Sigmoid colon (tissue), 7 donors: ENCODE data around the gene GPANK1. TPM values are rescaled to one million over a fixed set of nuclear protein-coding genes. Genes with fewer than 3 reads are reported as not detected.

Source experiments
- DNase-seq: peaks from one replicate; pipeline ENCODE4 v3.0.0-alpha.2; 2019
- H3K27ac ChIP-seq, 4 donors: fragments of 200-600 bp; sonication (generic); one replicate each; pipeline ENCODE4 v1.5.1; 2016 to 2019; ENCODE audit warnings: mild to moderate bottlenecking in 1 of 4
- H3K27me3 ChIP-seq, 3 donors: fragments of 200-600 bp; sonication (generic); one replicate each; pipeline ENCODE4 v1.5.1; 2019; ENCODE audit warnings: mild to moderate bottlenecking in 1 of 3
- H3K36me3 ChIP-seq, 4 donors: fragments of 200-600 bp; sonication (generic); one replicate each; pipeline ENCODE4 v1.5.1; 2016 to 2019
- H3K4me1 ChIP-seq, 4 donors: fragments of 200-600 bp; sonication (generic); one replicate each; pipeline ENCODE4 v1.5.1; 2017 to 2019
- H3K4me3 ChIP-seq, 4 donors: fragments of 200-600 bp; sonication (generic); one replicate each; pipeline ENCODE4 v1.5.1; 2017 to 2019; ENCODE audit warnings: mild to moderate bottlenecking in 2 of 4, moderate library complexity in 1 of 4
- H3K9me3 ChIP-seq, 4 donors: fragments of 200-600 bp in 3 of 4; sonication (generic) in 3 of 4; one replicate each; pipeline versions ENCODE4 v1.5.1 to v1.6.1; 2013 to 2019
- CTCF ChIP-seq, 4 experiments: fragments of 450-650 bp in 3 of 4; fragments of 200-600 bp in 1 of 4; IDR thresholded peaks; one replicate each; pipeline ENCODE4 v1.5.1; 2016 to 2019; ENCODE audit warnings: antibody characterized with exemption in 4 of 4, mild to moderate bottlenecking in 3 of 4, moderate library complexity in 2 of 4
- EP300 ChIP-seq, 4 donors: sonication (generic); formaldehyde crosslinking; IDR thresholded peaks; one replicate each; pipeline ENCODE4 v1.6.1; 2017; ENCODE audit warnings: antibody characterized with exemption in 4 of 4
- POLR2A ChIP-seq, 2 donors: fragments of 450-650 bp; IDR thresholded peaks; one replicate each; pipeline ENCODE4 v1.6.1; 2016; ENCODE audit warnings: antibody characterized with exemption in 2 of 2, mild to moderate bottlenecking in 2 of 2, moderate library complexity in 2 of 2
- POLR2AphosphoS5 ChIP-seq, 4 donors: sonication (generic); formaldehyde crosslinking; IDR thresholded peaks; one replicate each; pipeline ENCODE4 v1.6.1; 2017; ENCODE audit warnings: antibody characterized with exemption in 4 of 4
- WGBS, 2 donors: extraction: QIAGEN DNeasy Blood & Tissue Kit; methylation state at CpG; one replicate each; pipeline ENCODE4 v1.1.7; 2013; 5-methylcytosine and 5-hydroxymethylcytosine counted together
- intact Hi-C: fragments of 100-400 bp; cut with DNase I; formaldehyde crosslinking; loops from one replicate; pipeline ENCODE4 v1.15.1; 2023
- polyA plus RNA-seq, 3 donors: library from polyadenylated mRNA; stranded (reverse); fragments of 200-250 nt; gene quantifications; one replicate each; pipeline ENCODE4 v1.2.3, GENCODE V29; 2013
- total RNA-seq, 4 donors: library from RNA; depleted of rRNA; stranded (reverse); fragments of >200 nt; gene quantifications; one replicate each; pipeline ENCODE4 v1.1.0, GENCODE V29; 2016
- donor health status: healthy with polysubstance abuse.
- donor health status: Bipolar disorder and iron deficiency.
- donor health status: healthy.

Gene GPANK1
- total and polyA plus RNA-seq, 7 donors: 15.3 to 29.6 (median 22.8) TPM

- intact Hi-C loops: loop anchor here (5.0 kb wide), 2 partner anchors 44 to 269 kb away; partner anchors contain the start of gene DDAH2
- Histone ChIP-seq H3K9me3 (no peaks in the 10 kb centered on the region), H3K27ac (no peak overlapping the region), H3K4me1 (peaks cover 0 to 21% (median 13%) of the 10 kb centered on the region in 4 donors), H3K27me3 (no peaks in the 10 kb centered on the region), H3K4me3 (no peak overlapping the region), H3K36me3 (peaks cover 23 to 32% (median 26%) of the 10 kb centered on the region in 4 donors)
- no peak for DNase-seq
- WGBS, 2 donors: 78 to 80% methylated on average over 13 of the region's 13 CpGs
- TF ChIP-seq CTCF (IDR thresholded peaks at IDR 0.05): no peak
- TF ChIP-seq POLR2AphosphoS5 (IDR thresholded peaks at IDR 0.05): no peak
- no peak for TF ChIP-seq POLR2A (IDR thresholded peaks at IDR 0.05)
- no peak for TF ChIP-seq EP300 (IDR thresholded peaks at IDR 0.05)
Measured at GRCh38 chr6:31683591-31683990, 18.8 kb upstream of the GPANK1 start.

DNA sequence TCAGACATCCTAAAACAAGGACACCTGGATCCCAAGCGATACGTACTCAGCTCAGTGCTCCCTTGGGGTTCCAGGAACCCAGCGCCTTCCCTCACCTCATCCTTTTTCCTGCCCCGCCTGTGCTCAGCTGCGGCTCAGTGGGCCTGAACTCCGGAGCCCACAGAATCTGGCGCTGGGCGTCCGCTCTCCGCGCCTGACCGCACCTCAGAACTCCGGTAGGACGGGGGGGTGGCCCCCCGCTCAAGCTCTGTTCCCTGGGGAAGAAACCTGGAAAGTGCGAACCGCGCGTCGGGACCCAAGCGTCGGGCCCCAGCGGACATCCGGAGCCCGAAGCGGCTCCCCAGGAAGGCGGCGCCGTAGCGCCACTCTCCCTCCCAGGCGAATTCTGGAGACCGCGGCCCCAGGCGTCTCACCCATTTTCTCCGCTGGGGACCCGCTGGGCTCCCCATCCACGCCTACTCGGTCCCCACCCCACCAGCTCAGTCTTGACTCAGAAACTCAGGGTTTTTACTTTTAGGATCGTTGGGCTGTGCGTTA is 16.4 kb upstream of the GPANK1 start:
- TF ChIP-seq CTCF (IDR thresholded peaks at IDR 0.05): peak in 1 of 4 experiments; percentile 24
- TF ChIP-seq POLR2A (IDR thresholded peaks at IDR 0.05): no peak
- no peak for TF ChIP-seq EP300 (IDR thresholded peaks at IDR 0.05)
- TF ChIP-seq POLR2AphosphoS5 (IDR thresholded peaks at IDR 0.05): no peak
- no peak for DNase-seq
- intact Hi-C loops: loop anchor here (1.0 to 5.0 kb wide), 4 partner anchors 46 to 271 kb away; partner anchors contain the start of gene DDAH2

DNA sequence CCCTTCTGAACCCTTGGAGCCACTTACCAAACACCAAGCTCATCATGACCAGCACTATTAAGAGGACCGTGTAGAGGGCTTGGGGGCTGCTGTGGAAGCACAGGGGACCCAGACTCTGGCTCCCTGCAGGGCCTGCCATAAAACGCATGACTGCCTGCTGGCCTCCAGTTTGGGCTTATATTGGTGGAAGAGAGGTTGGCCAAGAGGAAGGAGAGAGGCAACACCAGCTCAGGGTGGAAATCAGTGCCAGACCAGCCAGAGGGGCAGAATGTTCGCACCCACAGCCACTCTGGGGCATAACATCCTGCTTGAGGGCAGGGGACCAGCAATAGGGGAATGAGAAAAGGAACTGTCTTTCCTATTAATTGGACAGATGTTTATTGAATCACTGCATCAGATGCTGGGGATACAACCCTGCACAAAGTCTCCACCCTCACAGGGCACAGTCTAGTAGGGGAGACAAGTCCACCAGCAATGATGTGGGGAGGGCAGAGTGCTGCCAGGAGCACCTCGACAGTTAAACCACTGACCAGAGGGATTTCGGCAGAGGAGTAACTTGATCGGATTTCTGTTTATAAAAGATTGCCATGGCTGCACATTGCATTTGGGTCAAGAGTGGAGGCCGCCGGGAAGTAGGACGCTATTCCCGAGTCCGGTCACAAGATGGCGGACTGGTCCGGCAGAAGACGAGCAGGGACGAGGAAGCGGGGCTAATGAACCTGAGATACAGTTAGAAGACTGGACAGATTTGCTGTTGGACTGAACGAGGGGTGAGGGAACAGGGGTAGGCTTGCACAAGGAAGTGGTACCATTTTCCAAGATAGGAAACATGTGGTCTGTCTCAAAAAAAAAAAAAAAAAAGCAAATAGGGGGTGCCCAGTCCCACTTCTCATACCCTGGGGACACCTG is 15.7 kb upstream of the GPANK1 start, which contains the start of gene LY6G5C:
LY6G5C (minus strand) TSS at position 842 of the 909 bp plus-strand sequence; CDS start at position 148, 694 bp downstream.
- Histone ChIP-seq H3K9me3 (no peaks in the 10 kb centered on the region), H3K36me3 (peaks cover 0 to 2% (median 0%) of the 10 kb centered on the region in 4 donors), H3K27ac (peak within 1 kb of the TSS; percentile 66 to 83 (median 73)), H3K4me3 (peak within 1 kb of the TSS; percentile 29 to 63 (median 53)), H3K4me1 (peaks cover 0 to 21% (median 13%) of the 10 kb centered on the region in 4 donors), H3K27me3 (no peaks in the 10 kb centered on the region)
- TF ChIP-seq POLR2AphosphoS5 (IDR thresholded peaks at IDR 0.05): peak in 2 of 4 donors; percentile 13 to 41
- no peak for TF ChIP-seq POLR2A (IDR thresholded peaks at IDR 0.05)
- peak; percentile 37 to 68 (median 61) for TF ChIP-seq CTCF (IDR thresholded peaks at IDR 0.05)
- intact Hi-C loops: loop anchor here (1.0 to 5.0 kb wide), 6 partner anchors 47 to 272 kb away; partner anchors contain the start of gene DDAH2
- DNase-seq: peak; percentile 95
- WGBS, 2 donors: 13 to 15% methylated on average over 17 of the region's 17 CpGs

More for the DNA sequence above, 16.4 kb upstream of the GPANK1 start:
- peaks cover 0 to 21% (median 13%) of the 10 kb centered on the region in 4 donors for H3K4me1 ChIP-seq
- H3K9me3 ChIP-seq: no peaks in the 10 kb centered on the region
- 1% methylated on average over 40 of the region's 40 CpGs for WGBS, 2 donors
- no peaks in the 10 kb centered on the region for H3K27me3 ChIP-seq
- H3K4me3 ChIP-seq: peak overlapping the region; percentile 29 to 63 (median 53)
- H3K36me3 ChIP-seq: peaks cover 0 to 8% (median 2%) of the 10 kb centered on the region in 4 donors
- H3K27ac ChIP-seq: peak overlapping the region; percentile 66 to 83 (median 73)

DNA sequence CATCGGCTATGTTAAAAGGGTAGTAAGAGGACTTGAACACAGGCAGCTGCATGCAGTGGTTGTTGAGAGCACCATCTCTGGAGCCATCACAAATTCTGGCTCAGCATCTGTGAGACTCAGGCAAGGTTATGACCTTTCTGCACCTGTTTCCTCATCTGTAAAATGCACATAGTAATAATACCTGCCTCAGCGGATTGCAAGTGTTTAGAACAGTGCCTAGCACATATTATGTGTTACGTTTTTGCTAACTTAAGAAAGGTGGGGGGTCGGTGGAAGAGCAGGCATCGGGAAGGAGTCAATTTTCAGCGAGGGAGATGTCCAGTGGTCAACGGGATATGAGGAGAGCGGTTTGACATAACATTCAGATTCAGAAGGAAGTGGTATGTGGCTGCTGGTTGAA is 13.2 kb upstream of the GPANK1 start:
- Histone ChIP-seq H3K4me1 (peaks cover 0 to 19% (median 13%) of the 10 kb centered on the region in 4 donors), H3K27ac (no peak overlapping the region), H3K36me3 (peaks cover 0 to 9% (median 2%) of the 10 kb centered on the region in 4 donors), H3K27me3 (no peaks in the 10 kb centered on the region), H3K9me3 (no peaks in the 10 kb centered on the region), H3K4me3 (no peak overlapping the region)
- intact Hi-C loops: no loop called here
- no peak for TF ChIP-seq POLR2A (IDR thresholded peaks at IDR 0.05)
- TF ChIP-seq POLR2AphosphoS5 (IDR thresholded peaks at IDR 0.05): no peak
- no peak for TF ChIP-seq EP300 (IDR thresholded peaks at IDR 0.05)
- TF ChIP-seq CTCF (IDR thresholded peaks at IDR 0.05): no peak
- no peak for DNase-seq
- WGBS, 2 donors: 80 to 83% methylated on average over 8 of the region's 8 CpGs
